GM12878 (cell line): Measurements from ENCODE around the gene SPRED3.

Experiments used
- CHD4 ChIP-seq: fragments of 200-600 bp; sonication (generic); IDR thresholded peaks from 2 replicates; pipeline ENCODE4 v1.6.1; 2016; ENCODE audit warnings: mild to moderate bottlenecking
- CREB1 ChIP-seq: IDR thresholded peaks from 2 replicates; pipeline ENCODE4 v1.6.1; 2012; ENCODE audit warnings: low read depth, mild to moderate bottlenecking, inconsistent platforms
- CTCF ChIP-seq, 3 experiments: IDR thresholded peaks in 2 of 3; conservative IDR thresholded peaks in 1 of 3; 2 replicates each; pipeline ENCODE4 v1.5.1; 2011; ENCODE audit warnings: low read depth in 3 of 3, low read length in 3 of 3, mild to moderate bottlenecking in 3 of 3, control low read depth in 2 of 3, moderate library complexity in 2 of 3, inconsistent platforms in 1 of 3, mixed read lengths in 1 of 3; ENCODE audit not compliant: control insufficient read depth in 2 of 3, insufficient read depth in 1 of 3; ENCODE audit errors: extremely low read depth in 1 of 3
- GABPA ChIP-seq: IDR thresholded peaks from 2 replicates; pipeline ENCODE4 v1.6.1; 2014; ENCODE audit warnings: antibody characterized with exemption, low read depth, mild to moderate bottlenecking, inconsistent platforms
- POLR2A ChIP-seq: IDR thresholded peaks from 2 replicates; pipeline ENCODE4 v1.6.1; 2011; ENCODE audit warnings: low read depth, mild to moderate bottlenecking, low read length
- TAF1 ChIP-seq: IDR thresholded peaks from 2 replicates; pipeline ENCODE4 v1.6.1; 2011; ENCODE audit warnings: mild to moderate bottlenecking, low read depth, low read length, borderline replicate concordance
- TARDBP ChIP-seq: IDR thresholded peaks from 2 replicates; pipeline ENCODE4 v1.6.1; 2016; ENCODE audit warnings: borderline replicate concordance
- TF ChIP-seq, protein P1 (sequence below): IDR thresholded peaks from 2 replicates; pipeline ENCODE4 v1.6.1; 2012; ENCODE audit warnings: mild to moderate bottlenecking, low read depth, low read length
- TF ChIP-seq, protein P2 (sequence below): IDR thresholded peaks from 2 replicates; pipeline ENCODE4 v1.6.1; 2011; ENCODE audit warnings: borderline replicate concordance, low read depth, mild to moderate bottlenecking, moderate library complexity, low read length; ENCODE audit not compliant: insufficient read depth, poor library complexity, severe bottlenecking

DNA sequence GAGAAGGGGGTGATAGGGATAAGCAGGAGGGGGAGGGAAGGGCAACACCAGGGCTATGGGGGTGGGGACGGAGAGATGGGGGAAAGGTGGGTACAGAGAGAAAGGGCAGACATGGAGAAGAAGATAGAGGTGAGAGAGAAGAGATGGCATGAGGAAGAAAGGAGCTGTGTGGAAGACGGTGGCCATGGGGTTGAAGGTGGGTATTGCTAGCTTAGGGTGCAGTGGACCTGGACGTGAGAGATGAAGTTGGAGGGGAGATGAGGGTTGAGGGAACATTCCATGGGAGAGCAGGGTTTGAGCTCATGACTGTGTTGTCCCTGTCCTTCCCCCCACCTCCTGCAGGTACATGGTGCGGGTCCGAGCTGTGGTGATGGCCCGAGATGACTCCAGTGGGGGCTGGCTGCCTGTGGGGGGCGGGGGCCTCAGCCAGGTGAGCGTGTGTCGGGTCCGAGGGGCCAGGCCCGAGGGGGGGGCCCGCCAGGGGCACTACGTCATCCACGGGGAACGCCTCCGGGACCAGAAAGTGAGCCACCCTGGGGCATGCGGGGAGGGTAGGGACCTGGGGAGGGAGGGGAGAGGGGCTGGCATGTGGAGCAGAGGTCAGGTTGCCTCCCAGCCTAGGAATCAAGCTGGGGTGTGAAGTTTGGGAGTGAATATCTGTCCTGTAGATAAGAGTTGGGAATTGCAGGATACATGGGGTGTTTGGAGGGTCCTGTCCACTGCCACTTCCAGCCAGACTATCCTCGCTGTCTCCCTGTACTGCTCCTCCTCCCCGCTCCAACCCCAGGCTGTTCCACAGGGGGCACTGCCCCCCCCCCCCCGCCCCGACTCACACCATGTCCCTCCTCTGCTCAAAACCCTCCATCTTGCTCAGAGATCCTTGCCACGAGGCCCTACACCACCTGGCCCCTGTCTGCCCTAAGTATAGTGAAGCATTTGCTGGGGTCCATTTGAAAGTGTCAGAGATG, 1.7 kb downstream of the SPRED3 start:
- TF ChIP-seq TAF1 (no peak), CTCF (IDR thresholded peaks at IDR 0.05 in 2 of 3, conservative IDR thresholded peaks at IDR 0.05 in 1 of 3; ENCODE audit: control insufficient read depth in 2 of 3, extremely low read depth in 1 of 3, insufficient read depth in 1 of 3, low read depth in 3 of 3, low read length in 3 of 3) (no peak), CHD4 (no peak), CREB1 (no peak), TARDBP (no peak), POLR2A (no peak), GABPA (no peak)
- TF ChIP-seq, protein P1, sequence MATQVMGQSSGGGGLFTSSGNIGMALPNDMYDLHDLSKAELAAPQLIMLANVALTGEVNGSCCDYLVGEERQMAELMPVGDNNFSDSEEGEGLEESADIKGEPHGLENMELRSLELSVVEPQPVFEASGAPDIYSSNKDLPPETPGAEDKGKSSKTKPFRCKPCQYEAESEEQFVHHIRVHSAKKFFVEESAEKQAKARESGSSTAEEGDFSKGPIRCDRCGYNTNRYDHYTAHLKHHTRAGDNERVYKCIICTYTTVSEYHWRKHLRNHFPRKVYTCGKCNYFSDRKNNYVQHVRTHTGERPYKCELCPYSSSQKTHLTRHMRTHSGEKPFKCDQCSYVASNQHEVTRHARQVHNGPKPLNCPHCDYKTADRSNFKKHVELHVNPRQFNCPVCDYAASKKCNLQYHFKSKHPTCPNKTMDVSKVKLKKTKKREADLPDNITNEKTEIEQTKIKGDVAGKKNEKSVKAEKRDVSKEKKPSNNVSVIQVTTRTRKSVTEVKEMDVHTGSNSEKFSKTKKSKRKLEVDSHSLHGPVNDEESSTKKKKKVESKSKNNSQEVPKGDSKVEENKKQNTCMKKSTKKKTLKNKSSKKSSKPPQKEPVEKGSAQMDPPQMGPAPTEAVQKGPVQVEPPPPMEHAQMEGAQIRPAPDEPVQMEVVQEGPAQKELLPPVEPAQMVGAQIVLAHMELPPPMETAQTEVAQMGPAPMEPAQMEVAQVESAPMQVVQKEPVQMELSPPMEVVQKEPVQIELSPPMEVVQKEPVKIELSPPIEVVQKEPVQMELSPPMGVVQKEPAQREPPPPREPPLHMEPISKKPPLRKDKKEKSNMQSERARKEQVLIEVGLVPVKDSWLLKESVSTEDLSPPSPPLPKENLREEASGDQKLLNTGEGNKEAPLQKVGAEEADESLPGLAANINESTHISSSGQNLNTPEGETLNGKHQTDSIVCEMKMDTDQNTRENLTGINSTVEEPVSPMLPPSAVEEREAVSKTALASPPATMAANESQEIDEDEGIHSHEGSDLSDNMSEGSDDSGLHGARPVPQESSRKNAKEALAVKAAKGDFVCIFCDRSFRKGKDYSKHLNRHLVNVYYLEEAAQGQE = no peak
- TF ChIP-seq, protein P2, sequence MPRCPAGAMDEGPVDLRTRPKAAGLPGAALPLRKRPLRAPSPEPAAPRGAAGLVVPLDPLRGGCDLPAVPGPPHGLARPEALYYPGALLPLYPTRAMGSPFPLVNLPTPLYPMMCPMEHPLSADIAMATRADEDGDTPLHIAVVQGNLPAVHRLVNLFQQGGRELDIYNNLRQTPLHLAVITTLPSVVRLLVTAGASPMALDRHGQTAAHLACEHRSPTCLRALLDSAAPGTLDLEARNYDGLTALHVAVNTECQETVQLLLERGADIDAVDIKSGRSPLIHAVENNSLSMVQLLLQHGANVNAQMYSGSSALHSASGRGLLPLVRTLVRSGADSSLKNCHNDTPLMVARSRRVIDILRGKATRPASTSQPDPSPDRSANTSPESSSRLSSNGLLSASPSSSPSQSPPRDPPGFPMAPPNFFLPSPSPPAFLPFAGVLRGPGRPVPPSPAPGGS = no peak
